Measurements from ENCODE around the gene PRICKLE1. TPM values are rescaled to one million over a fixed set of nuclear protein-coding genes. Genes with fewer than 3 reads are reported as not detected.

PRICKLE1 gene
- total RNA-seq, 1 experiment from 2014 or later = 20.1 TPM

- Histone ChIP-seq H3K4me3 (ENCODE audit: low read depth in 2 of 2, low read length in 2 of 2) (no peak overlapping the region), H3K27me3 (ENCODE audit: control insufficient read depth, insufficient read depth, low read length) (no peaks in the 10 kb centered on the region), H3K9me3 (ENCODE audit: control insufficient read depth, insufficient read depth, low read depth, low read length) (no peaks in the 10 kb centered on the region), H3K27ac (ENCODE audit: low read length) (no peak overlapping the region), H3K4me1 (ENCODE audit: control insufficient read depth, insufficient read depth, low read length) (no peaks in the 10 kb centered on the region), H3K36me3 (ENCODE audit: control insufficient read depth, insufficient read depth, low read length) (no peaks in the 10 kb centered on the region)
- ATAC-seq (no peak), DNase-seq (ENCODE audit: low read depth, low spot score) (no peak)
- TSS peak; percentile 11 for BruUV-seq (replicated peaks)
- intact Hi-C loops (cut with micrococcal nuclease; ENCODE audit: unreplicated experiment) = no loop called here
- ChIA-PET POLR2A (no interaction called here), CTCF (no interaction called here)
- TF ChIP-seq TCF7L2 (IDR thresholded peaks at IDR 0.05; ENCODE audit: low read depth, low read length) = no peak
- in situ Hi-C loops (cut with HindIII; ENCODE audit: low pct_unique_long_range_greater_than_20kb, low sequenced_read_pairs) = no loop called here
These were observed 80.6 kb downstream of the PRICKLE1 start for GRCh38 chr12:42508913-42509460.

DNA sequence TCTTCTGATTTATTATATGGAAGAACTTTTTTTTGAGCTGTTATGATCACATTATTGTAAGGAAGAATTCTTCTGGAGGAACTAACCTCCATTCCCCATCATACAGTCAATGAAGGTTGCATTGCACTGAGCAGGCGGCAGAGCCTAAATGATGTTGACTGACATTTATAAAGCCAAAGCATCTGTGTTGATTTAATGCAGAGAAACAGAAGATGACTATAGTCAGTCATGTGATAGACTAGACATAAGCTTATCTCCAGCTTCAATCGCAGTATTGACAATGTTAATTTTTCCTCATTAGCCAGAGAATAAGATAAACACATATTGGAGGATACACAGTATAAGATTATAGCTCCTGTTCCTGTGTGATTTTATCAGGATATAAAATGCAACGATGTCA is 82.0 kb downstream of the PRICKLE1 start:
- DNase-seq (ENCODE audit: low read depth, low spot score) (no peak), ATAC-seq (no peak)
- Histone ChIP-seq H3K4me3 (ENCODE audit: low read depth in 2 of 2, low read length in 2 of 2) (no peak overlapping the region), H3K4me1 (ENCODE audit: control insufficient read depth, insufficient read depth, low read length) (no peaks in the 10 kb centered on the region), H3K9me3 (ENCODE audit: control insufficient read depth, insufficient read depth, low read depth, low read length) (no peaks in the 10 kb centered on the region), H3K27me3 (ENCODE audit: control insufficient read depth, insufficient read depth, low read length) (no peaks in the 10 kb centered on the region), H3K27ac (ENCODE audit: low read length) (no peak overlapping the region), H3K36me3 (ENCODE audit: control insufficient read depth, insufficient read depth, low read length) (no peaks in the 10 kb centered on the region)
- intact Hi-C loops (cut with micrococcal nuclease; ENCODE audit: unreplicated experiment) = no loop called here
- TF ChIP-seq, protein P1, sequence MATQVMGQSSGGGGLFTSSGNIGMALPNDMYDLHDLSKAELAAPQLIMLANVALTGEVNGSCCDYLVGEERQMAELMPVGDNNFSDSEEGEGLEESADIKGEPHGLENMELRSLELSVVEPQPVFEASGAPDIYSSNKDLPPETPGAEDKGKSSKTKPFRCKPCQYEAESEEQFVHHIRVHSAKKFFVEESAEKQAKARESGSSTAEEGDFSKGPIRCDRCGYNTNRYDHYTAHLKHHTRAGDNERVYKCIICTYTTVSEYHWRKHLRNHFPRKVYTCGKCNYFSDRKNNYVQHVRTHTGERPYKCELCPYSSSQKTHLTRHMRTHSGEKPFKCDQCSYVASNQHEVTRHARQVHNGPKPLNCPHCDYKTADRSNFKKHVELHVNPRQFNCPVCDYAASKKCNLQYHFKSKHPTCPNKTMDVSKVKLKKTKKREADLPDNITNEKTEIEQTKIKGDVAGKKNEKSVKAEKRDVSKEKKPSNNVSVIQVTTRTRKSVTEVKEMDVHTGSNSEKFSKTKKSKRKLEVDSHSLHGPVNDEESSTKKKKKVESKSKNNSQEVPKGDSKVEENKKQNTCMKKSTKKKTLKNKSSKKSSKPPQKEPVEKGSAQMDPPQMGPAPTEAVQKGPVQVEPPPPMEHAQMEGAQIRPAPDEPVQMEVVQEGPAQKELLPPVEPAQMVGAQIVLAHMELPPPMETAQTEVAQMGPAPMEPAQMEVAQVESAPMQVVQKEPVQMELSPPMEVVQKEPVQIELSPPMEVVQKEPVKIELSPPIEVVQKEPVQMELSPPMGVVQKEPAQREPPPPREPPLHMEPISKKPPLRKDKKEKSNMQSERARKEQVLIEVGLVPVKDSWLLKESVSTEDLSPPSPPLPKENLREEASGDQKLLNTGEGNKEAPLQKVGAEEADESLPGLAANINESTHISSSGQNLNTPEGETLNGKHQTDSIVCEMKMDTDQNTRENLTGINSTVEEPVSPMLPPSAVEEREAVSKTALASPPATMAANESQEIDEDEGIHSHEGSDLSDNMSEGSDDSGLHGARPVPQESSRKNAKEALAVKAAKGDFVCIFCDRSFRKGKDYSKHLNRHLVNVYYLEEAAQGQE (IDR thresholded peaks at IDR 0.05; ENCODE audit: insufficient read depth in 1 of 2, low read depth in 2 of 2, low read length in 1 of 2) = no peak
- TF ChIP-seq CTCF (IDR thresholded peaks at IDR 0.05) (no peak), POLR2AphosphoS5 (IDR thresholded peaks at IDR 0.05; ENCODE audit: low read depth, low read length) (no peak), SIN3A (IDR thresholded peaks at IDR 0.05; ENCODE audit: borderline replicate concordance, insufficient read depth, low read depth, low read length) (no peak), TCF7L2 (IDR thresholded peaks at IDR 0.05; ENCODE audit: low read depth, low read length) (no peak)
- BruUV-seq (replicated peaks) = no TSS peak
- ChIA-PET CTCF (interaction anchor here (0.5 kb wide), 1 partner anchor 1544 kb away, joined by 3 read pairs; no protein-coding TSS in a partner anchor), POLR2A (no interaction called here)
- in situ Hi-C loops (cut with HindIII; ENCODE audit: low pct_unique_long_range_greater_than_20kb, low sequenced_read_pairs) = no loop called here

DNA sequence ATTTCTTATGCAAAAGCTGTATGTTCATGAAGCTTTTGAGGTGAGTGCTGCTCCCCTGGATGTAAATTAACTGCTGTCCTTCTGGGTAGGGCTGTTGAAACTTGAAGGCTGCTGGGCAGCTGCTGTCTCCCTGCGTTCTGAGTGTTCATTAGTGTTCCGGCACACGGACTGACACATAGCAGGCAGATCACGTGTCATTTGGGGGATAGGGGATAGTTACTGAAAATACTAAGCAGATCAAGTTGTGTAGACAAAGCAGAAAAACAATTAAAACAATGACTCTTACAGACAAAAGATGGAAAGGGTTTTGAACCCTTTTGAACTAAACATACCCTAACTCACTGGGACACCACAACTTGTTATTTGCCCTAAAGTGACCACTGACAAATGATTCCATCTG is 82.5 kb downstream of the PRICKLE1 start:
- CTCF ChIA-PET = no interaction called here

More for the DNA sequence above, 82.5 kb downstream of the PRICKLE1 start:
- Histone ChIP-seq H3K4me3 (ENCODE audit: low read depth in 2 of 2, low read length in 2 of 2) (no peak overlapping the region), H3K27ac (ENCODE audit: low read length) (no peak overlapping the region), H3K4me1 (ENCODE audit: control insufficient read depth, insufficient read depth, low read length) (no peaks in the 10 kb centered on the region), H3K36me3 (ENCODE audit: control insufficient read depth, insufficient read depth, low read length) (no peaks in the 10 kb centered on the region), H3K27me3 (ENCODE audit: control insufficient read depth, insufficient read depth, low read length) (no peaks in the 10 kb centered on the region), H3K9me3 (ENCODE audit: control insufficient read depth, insufficient read depth, low read depth, low read length) (no peaks in the 10 kb centered on the region)
- TF ChIP-seq CTCF (IDR thresholded peaks at IDR 0.05) (no peak), TCF7L2 (IDR thresholded peaks at IDR 0.05; ENCODE audit: low read depth, low read length) (no peak), POLR2AphosphoS5 (IDR thresholded peaks at IDR 0.05; ENCODE audit: low read depth, low read length) (no peak), SIN3A (IDR thresholded peaks at IDR 0.05; ENCODE audit: borderline replicate concordance, insufficient read depth, low read depth, low read length) (no peak)
- TF ChIP-seq, protein P1 (IDR thresholded peaks at IDR 0.05; ENCODE audit: insufficient read depth in 1 of 2, low read depth in 2 of 2, low read length in 1 of 2) = no peak
- DNase-seq (ENCODE audit: low read depth, low spot score) (no peak), ATAC-seq (no peak)
- BruUV-seq (replicated peaks) = no TSS peak
- in situ Hi-C loops (cut with HindIII; ENCODE audit: low pct_unique_long_range_greater_than_20kb, low sequenced_read_pairs) = no loop called here
- POLR2A ChIA-PET = no interaction called here
- intact Hi-C loops (cut with micrococcal nuclease; ENCODE audit: unreplicated experiment) = no loop called here
